ENCODE measurements around the gene PNPLA6.

PNPLA6 gene

GRCh38 chr19:7535047-7535997 is at the start of gene PNPLA6:
Gene PNPLA6, plus strand, starts transcription at chr19:7535717. Its CDS starts 72 bp downstream, at chr19:7535789.
- DNase-seq: peak; percentile 91

- DNase-seq: no peak
These were observed 48.6 kb upstream of the PNPLA6 start for GRCh38 chr19:7486923-7487322.

GRCh38 chr19:7488736-7489353 is 46.7 kb upstream of the PNPLA6 start, which contains the start of gene PEX11G:
Gene PEX11G, minus strand, starts transcription at chr19:7489035. Its CDS starts 25 bp downstream, at chr19:7489010.
- DNase-seq: peak; percentile 90

GRCh38 chr19:7489609-7490044 is 45.9 kb upstream of the PNPLA6 start:
- DNase-seq: no peak

GRCh38 chr19:7492142-7492541 is 43.4 kb upstream of the PNPLA6 start:
- DNase-seq: peak; percentile 39

GRCh38 chr19:7492558-7492957 is 43.0 kb upstream of the PNPLA6 start:
- DNase-seq: no peak

- no peak for DNase-seq
These were observed 41.0 kb upstream of the PNPLA6 start for GRCh38 chr19:7494416-7495098.

- DNase-seq: no peak
These were observed 38.2 kb upstream of the PNPLA6 start for GRCh38 chr19:7497292-7497691.

- DNase-seq: no peak
These were observed 34.6 kb upstream of the PNPLA6 start for GRCh38 chr19:7500811-7501450.

GRCh38 chr19:7502552-7502951 is 33.0 kb upstream of the PNPLA6 start:
- DNase-seq: no peak

- no peak for DNase-seq
These were observed 30.8 kb upstream of the PNPLA6 start for GRCh38 chr19:7504684-7505083.

GRCh38 chr19:7505288-7505681 is 30.2 kb upstream of the PNPLA6 start:
- DNase-seq: no peak

GRCh38 chr19:7505682-7506384 is 29.7 kb upstream of the PNPLA6 start:
- no peak for DNase-seq

GRCh38 chr19:7506385-7507328 is 28.9 kb upstream of the PNPLA6 start:
- peak; percentile 44 for DNase-seq

- no peak for DNase-seq
These were observed 27.6 kb upstream of the PNPLA6 start for GRCh38 chr19:7507884-7508283.

- no peak for DNase-seq
These were observed 25.9 kb upstream of the PNPLA6 start for GRCh38 chr19:7509625-7510024.

- no peak for DNase-seq
These were observed 23.1 kb upstream of the PNPLA6 start for GRCh38 chr19:7512400-7512851.

GRCh38 chr19:7513809-7514642 is 21.5 kb upstream of the PNPLA6 start:
- no peak for DNase-seq

GRCh38 chr19:7515110-7515644 is 20.3 kb upstream of the PNPLA6 start:
- DNase-seq: no peak

Measured in CD4-positive, alpha-beta T cell treated with Interleukin-21 for 1 hour (primary cell).